HG03521 (cell line): ENCODE results near the gene TSPAN9.

Source experiments
- ATAC-seq: cut with Tn5 transposase; IDR thresholded peaks from one replicate; pipeline ENCODE4 v1.9.1; 2021; ENCODE audit warnings: mild to moderate bottlenecking, moderate library complexity; ENCODE audit not compliant: unreplicated experiment

The TSPAN9 gene, protein sequence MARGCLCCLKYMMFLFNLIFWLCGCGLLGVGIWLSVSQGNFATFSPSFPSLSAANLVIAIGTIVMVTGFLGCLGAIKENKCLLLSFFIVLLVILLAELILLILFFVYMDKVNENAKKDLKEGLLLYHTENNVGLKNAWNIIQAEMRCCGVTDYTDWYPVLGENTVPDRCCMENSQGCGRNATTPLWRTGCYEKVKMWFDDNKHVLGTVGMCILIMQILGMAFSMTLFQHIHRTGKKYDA

DNA sequence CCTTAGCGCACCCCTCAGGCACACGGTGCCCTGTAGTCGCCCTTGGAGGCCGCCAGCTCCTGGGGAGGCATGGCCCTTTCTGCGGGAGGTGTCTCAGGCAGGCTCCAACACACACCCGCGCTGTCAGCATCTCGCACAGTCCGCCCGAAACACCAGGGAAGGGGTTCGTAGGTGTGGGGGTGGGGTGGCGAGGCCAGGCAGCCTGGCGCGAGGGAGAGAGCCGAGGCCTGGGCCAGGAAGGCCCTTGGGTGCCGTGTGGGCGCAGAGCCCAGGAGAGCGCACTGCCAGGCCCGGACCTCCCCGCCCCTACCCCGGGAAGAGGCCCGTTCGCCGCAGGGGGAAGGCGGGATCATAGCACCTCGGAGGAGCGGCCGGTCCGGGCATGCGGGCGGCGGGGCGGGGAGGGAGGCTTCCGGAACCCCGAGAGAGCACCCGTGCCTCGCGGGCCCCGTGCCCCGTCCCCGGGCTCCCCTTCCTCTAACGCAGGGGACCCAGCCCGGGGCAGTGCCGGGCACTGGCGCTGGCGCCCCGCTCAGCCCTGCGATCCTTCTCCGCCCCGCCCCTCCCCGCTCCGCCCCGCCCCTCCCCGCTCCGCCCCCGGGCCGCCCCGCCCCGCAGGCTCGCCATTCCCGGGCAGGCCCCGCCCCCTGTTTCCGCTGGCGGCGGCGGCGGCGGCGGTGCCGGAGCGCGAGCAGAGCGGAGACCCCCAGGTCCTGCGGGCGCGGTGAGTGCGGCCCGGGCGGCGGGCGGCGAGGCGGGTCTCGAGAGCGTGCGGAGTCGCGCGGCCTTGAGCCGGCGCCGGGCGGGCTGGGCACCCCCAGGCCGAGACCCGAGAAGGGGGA, at the start of gene TSPAN9:
TSPAN9 (plus strand) TSS at position 650 of the 842 bp plus-strand sequence. CDS start 123,815 bp downstream, outside the sequence.
- ATAC-seq, result peak; percentile 58

DNA sequence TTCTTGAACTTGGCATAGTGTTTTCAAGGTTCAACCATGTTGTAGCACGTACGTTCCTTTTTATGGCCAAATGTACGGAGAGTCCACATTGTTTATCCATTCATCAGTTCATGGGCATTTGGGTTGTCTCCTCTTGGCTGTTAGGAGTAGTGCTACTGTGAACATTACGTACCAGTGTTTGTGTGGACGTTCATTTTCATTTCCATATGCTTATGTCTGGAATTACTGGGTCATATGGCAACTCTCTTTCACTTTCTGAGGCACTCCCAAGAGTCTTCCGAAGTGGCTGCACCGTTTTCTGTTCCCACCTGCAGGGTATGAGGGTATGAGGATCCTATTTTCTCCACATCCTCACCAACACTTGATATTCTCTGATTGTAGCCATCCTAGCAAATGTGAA, 49.1 kb upstream of the TSPAN9 start:
- ATAC-seq, result no peak

DNA sequence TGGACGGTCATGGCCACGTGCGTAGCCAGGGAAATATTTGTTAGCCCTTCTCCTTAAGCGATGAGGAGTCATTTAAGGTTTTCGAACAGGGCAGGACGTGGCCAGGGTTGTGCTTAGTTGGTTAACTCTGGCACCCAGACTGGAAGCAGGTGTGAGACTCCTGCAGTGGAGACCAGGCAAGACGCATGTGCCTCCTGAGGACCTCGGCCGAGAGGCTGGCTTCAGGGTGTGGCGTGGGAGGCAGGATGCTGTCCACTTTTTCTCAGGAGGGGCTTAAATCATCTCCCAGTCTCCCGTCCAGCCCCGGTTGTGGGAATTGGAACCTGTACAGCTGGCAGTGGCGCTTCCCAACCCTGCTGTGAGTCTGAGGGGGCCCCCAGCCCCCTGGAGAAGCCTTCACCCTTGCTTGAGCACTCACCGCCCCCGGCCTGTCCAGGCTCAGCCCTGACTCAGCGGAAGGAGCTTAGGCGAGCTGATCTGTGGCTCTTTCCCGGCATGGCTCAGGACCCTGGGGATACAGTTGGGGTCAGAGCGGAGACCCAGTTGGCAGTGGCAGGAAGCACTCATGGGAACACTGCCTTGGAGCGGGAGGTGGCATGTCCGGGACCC, 46.3 kb upstream of the TSPAN9 start:
- ATAC-seq, result no peak

DNA sequence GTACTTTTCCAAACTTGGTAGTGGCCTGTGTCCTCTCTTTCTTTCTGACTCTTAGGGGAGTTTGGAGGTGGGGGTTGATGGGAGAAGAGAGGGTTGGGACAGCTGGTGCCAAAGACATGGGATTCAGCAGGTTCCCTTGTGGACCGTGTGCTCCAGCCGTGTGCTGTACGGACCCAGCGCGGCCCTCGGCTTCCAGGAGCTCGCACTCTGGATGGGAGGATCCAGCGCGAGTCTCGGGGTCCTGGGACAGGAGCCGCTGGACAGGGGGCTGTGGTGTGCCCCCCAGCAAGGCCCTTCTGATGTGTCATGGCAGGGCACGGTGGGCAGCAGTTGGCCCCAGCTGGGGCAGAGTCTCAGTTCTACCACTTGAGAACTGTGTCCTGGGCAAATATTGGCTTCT, 45.0 kb upstream of the TSPAN9 start:
- no peak for ATAC-seq

DNA sequence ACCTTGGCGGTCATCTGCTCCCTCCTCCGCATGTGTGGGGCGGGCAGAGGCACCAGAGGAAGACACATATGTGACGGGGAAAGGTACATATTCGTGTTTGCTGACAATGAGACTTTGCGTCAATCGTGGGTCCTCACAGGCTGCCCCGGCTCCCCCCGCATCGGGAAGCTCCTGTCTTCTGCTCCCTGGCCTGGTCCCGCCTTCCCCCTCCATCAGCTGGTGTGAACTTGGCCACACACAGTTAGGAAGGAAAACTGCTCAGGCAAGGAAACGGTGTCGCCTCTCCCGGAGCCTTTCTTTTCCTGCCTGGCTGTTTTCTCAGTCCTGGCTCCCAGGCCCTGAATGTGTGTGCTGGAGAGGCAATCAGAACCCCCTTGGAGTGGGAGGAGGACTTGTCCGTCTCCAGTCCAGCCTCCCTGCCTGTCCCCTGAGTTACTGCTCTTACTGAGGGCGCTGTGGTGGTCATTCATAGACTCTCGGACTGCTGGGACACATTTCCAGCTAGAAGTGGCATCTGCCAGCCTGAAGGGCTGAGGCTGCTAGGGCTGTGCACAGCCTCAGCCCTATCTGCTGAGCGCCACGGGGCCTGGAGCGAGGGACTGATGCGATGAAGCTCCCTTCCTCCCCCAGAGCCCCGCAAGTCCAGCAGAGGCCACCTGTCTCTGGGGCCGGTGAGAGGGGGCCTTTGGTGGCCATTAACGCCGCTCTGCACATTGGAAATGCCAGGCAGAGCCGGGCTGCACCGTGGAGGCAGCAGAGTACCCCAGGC, 44.2 kb upstream of the TSPAN9 start:
- ATAC-seq, result no peak

DNA sequence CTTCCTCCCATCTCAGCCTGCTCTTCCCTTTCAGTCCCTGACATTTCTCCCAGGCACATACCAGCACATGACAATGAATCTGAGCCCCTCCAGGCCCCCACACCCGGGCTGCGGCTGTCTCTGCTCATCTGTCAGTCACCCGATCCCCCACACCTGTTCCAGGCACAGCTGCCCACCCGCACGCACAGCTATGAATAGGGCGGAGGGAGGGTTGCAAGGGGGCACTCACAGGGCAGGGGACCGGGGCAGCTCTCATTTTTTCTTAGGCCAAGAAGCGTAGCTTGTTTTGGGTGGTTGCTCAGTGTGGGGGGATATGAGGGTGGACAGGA, 43.7 kb upstream of the TSPAN9 start:
- no peak for ATAC-seq

DNA sequence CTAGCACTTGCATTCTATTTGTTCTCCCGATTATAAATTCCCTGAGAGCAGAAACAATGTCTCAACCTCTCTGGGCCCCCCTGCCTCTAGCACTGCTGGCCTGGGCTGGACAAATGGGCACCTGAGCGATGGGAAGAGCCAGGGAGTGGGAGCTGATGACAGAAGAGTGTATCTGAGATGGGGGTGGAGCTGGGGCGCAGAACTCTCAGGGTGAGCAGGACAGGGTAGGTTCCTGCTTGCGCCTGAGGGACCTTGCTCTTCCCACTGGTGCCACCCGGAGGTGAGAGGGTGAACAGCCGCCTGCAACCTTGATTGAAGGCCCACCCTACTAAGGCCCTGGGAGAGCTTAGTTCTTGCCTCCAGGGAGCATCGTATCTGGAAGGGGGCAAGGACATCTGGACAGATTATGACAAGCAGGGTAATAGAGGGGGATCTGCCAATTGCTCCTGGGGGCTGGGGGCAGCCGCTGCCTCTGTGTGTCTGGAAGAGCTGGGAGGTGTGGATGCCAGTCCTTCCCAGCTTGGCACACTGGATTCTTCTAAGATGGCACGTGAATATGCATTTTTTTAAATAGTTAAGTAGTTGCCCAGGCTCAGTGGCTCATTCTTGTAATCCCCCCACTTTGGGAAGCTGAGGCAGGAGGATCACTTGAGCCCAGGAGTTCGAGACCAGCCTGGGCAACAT, 43.0 kb upstream of the TSPAN9 start:
- no peak for ATAC-seq

DNA sequence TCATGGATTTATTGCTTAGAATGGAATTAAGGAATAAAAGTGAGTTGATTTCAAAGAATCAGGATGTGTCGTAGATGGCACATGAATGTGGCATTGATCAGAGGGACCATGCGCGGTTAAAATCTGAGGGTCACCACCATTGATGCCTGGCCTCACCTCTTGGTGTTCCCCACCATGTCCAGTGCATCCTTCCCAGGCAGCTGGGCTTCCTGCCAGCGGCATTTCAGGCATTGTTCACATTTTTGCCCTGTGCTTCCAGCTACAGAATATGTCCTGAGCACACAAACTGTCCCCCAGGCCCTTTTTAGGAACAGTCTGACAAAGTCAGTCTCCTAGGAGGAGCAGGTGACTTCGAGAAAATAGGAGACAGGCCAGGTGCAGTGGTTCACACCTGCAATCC, 42.0 kb upstream of the TSPAN9 start:
- ATAC-seq, result no peak

DNA sequence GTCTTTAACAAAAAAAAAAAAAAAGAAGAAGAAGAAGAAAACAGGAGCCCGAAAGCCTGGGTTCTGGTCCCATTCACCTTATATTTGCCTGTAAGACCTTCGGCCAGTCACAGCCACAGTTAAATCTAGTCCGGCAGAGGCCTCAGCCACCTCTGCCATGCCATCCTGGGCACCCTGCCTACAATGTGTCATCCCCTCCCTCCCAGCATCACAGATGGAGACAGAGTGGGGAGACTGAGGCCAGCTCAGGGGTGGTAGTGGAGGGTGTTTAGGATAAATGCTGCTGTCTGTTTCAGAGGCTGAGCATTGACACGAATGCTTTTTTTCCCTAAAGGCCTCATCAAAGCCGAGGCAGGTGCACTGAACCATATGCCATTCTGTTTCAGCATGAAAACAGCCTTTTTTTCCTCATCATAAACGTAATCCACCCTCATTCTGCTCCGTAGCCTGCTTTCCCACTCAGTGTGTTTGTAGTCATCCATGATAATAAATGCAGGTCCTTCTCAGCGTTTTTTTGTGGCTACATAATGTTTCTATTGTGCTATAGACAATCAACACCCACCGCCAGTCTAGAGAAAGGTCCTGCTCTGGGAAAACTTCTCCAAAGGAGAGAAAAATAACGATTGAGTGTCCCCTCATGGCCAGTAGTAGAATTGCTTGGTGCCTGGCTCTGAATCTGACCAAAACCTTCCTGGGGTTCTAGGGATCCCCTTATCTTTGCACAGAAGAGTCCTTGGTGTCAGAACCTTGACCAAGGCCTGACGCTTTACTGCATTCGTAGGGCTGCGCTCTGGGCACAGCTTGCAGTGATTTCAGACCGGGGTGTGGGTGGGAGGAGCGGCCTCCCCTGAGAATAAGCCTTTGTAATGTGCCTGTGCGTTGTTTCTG, 41.1 kb upstream of the TSPAN9 start:
- no peak for ATAC-seq

DNA sequence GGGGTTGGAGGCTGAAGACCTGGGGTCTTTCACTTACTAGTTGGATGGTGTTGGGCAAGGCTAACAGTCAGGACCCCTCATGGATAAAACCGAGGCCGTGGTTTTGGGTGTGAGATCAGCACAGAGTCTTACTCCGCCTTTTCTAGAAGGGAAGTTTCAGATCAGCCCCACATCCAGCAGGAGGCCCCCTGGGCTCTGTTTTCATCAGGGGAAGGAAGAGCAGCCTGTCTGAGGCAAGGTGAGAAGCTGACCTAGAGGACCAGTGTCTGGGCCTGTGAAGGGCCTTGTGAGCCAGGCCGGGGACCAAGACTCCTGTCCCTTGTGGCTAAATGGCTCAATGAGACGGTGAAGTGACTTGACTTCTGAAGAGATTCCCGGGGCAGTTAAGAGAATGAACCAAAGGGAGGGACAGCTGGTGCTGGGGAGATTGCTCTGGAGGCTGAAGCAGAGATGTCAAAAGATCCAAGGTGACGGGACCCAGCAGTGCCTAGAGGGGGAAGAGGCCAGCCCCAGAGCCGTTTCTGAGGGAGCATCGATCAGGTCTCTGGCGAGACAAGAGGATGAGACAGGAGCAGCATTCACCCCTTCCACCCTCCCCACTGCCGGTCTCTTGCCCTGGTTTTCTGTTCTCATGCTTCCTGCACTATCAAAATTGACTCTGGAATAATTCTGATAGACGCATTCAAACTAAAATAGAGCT, 40.1 kb upstream of the TSPAN9 start:
- no peak for ATAC-seq

DNA sequence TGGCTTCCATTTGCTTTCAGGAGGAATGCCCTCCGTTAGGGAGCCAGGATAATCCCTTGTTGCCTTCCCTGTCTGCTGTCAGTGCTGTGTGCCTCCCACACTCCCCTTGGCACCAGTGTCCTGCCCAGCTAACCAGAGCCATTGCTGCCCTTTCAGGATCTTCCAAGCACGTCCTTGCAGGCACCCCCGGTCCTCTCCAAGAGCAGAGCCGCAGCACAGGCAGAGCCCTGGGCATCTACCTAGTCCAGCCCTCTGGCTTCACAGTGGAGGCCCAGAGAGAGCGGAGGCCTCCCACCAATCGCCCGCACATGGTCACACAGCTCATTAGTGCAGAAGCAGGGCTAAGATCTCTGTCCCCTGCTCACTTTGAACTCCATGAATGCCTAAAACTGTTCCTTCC, 39.0 kb upstream of the TSPAN9 start:
- ATAC-seq, result no peak

DNA sequence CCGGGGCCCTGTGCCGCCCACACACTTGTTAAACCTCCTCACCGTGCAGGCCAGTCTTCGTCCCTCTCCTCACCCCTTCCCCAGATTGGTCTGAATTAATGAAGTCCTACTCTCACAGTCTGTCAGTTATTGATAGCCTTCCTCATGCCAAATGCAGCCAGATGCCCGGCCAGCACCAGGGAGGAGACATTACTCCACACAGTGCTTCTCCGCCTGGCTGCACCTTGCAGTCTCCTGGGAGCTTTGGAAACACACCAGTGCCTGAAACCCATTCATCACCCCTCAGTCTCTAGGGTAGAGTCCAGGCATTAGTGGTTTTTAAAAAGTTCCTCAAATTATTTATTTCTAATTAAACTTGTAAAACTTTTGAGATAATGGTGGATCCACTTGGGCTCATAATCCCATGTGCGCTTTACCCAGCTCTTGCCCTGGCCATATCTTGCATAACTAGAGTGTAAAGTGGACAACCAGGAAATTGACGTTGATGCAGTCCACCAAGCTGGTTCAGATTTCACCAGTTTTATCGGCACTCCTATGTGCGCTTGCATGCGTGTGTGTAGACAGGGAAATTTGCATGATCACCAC, 38.2 kb upstream of the TSPAN9 start:
- no peak for ATAC-seq

DNA sequence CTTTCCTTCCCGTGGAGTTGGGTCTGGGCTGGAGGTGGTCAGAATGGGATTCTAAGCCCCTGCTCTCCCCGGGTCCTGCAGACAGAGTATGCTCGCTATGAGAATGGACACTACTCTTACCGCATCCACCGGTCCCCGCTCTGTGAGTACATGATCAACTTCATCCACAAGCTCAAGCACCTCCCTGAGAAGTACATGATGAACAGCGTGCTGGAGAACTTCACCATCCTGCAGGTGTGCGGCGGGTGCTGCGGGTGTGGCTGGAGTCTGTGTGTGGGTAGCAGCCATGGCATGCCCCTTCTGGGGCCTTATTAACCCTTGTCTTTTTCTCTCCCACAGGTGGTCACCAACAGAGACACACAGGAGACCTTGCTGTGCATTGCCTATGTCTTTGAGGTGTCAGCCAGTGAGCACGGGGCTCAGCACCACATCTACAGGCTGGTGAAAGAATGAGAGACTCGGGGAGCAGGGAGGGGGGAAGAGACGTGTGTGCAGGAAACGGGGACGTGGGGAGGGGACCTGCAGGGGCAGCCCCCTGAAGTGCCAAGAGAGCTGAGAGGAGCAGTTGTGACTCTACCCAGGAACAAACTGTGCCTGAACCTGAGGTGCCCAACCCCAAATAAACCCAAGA, 37.0 kb upstream of the TSPAN9 start:
- no peak for ATAC-seq

DNA sequence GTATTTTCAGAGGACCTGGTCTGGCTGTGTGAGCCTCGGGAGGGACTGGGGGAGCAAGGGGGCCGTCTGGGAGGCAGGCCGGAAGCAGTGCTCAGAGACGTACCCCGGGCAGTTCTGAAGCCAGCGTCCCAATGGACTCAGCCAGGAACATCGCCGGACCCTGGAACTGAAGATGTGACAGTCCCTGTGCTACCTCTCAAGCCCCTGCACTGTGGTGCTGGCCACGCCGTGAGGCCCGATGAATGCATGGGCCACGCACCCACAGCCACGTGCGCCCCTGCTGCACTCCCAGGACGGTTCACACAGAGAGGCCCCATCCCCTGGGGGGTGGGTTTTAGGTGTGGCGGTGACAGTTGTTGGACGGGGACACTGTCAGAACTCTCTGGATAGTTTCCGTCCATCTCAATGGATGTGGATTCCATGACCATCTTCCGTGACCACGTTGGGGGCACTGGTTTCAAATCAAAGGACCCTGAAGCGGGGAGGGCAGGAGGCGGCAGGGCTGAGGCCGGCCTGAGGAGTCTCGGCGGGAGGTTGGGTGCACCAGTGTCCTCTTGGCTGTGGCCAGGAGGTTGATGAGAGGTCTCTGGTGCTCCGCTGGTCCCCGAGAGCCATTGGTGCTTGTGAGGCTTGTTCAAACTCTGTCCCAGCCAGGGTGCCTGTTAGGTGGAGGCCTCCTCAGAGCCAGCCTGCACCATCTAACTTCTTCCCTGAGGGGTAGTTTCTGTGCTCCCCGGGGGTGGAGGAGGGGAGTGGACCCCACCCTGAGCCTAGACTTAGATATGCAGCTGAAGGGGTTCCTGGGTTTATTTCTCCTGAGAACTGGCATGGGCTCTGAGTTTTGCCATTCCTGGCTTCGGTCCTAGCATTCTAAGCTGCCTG, 36.3 kb upstream of the TSPAN9 start:
- no peak for ATAC-seq

DNA sequence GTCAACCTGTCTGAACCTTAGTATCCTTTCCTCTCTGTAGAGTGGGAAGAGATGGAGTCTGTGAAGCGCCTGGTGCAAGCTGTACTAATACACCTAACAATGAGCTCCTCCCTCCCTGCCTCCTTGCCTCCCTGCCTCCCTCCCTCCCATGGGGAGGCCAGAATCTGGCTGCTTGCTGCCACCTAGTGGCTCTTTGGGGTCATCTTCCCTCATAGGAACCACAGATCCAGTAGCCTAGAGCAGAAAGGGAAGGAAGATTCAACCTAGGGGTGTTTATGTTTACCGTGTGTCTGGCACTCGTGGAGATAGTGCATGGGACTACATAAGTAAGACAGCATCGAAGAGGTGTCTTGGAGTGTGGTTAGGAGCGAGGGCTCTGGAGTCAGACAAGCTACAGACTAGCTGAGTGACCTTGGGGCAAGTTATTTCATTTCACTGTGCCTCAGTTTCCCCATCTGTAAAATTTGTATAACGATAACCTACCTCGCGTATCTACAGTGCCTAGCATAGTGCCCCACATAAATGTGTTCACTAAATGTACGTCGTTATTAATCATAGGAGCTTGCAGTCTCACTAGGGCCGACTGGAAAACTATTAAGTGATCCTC, 35.5 kb upstream of the TSPAN9 start:
- peak; percentile 75 for ATAC-seq

DNA sequence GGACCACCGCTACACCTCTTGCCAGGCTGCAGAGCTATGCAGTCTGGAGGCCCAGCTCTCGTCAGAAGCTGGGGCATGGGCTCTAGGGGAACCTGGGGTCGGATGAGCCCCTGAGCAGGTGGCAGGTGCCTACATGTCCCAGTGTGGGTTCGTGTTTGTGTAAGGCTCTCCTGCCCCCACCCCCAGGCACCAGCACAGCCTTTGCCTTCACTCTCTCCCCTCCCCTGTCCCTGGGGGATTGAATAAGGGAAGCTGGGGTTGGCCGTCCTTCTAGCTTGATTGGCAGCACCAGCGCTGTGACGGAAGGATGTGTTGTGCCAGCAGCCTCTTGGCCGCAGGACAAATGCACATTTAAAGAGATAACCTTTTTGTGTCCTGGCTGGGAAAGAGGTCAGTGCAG, 34.8 kb upstream of the TSPAN9 start:
- no peak for ATAC-seq

DNA sequence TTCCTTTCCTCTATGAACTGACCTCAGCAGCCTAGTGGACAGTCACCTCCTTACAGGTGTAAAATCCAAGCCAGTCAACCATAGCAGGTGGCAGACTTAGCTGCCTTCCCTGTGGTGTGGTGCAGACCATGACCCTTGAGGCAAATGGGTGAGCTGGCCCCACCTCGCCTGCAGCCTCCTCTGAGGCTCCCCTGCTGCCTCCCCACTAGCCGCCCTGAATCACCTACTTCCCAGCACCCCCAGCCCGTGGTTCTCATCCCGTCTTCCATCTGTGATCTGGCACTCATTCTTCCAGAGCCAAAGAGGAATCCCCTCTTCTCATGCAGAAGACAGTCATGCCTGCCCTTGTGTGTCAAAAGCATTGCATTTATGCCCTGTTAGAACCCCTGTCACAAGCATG, 34.4 kb upstream of the TSPAN9 start:
- ATAC-seq, result no peak
